KMS-11 (cell line): ENCODE data around the gene CFAP299.

Source experiments
- H2AFZ ChIP-seq: fragments of 200-600 bp; sonication (generic); 2 replicates; pipeline ENCODE4 v1.6.1; 2016; ENCODE audit warnings: antibody characterized with exemption, mixed run types, low read depth
- H3K27ac ChIP-seq: fragments of 200-600 bp; sonication (generic); 2 replicates; pipeline ENCODE4 v1.6.1; 2016; ENCODE audit warnings: mild to moderate bottlenecking, mixed run types
- H3K27me3 ChIP-seq: fragments of 200-600 bp; sonication (generic); 2 replicates; pipeline ENCODE4 v1.6.1; 2017; ENCODE audit warnings: mild to moderate bottlenecking, low read depth, mixed run types, moderate library complexity; ENCODE audit not compliant: insufficient read depth
- H3K36me3 ChIP-seq: fragments of 200-600 bp; sonication (generic); 2 replicates; pipeline ENCODE4 v1.6.1; 2017; ENCODE audit warnings: mild to moderate bottlenecking, mixed run types; ENCODE audit not compliant: insufficient read depth
- H3K4me1 ChIP-seq: fragments of 200-600 bp; sonication (generic); 2 replicates; pipeline ENCODE4 v1.6.1; 2016; ENCODE audit warnings: mild to moderate bottlenecking, low read depth, mixed run types; ENCODE audit not compliant: poor library complexity, severe bottlenecking
- H3K4me2 ChIP-seq: fragments of 200-600 bp; sonication (generic); 2 replicates; pipeline ENCODE4 v1.7.0; 2016; ENCODE audit warnings: mild to moderate bottlenecking, mixed run types
- H3K4me3 ChIP-seq: fragments of 200-600 bp; sonication (generic); IDR thresholded peaks from 2 replicates; pipeline ENCODE4 v1.6.1; 2017; ENCODE audit warnings: low read depth, low read length, mixed read lengths; ENCODE audit not compliant: insufficient read depth
- H3K79me2 ChIP-seq: fragments of 200-600 bp; sonication (generic); 2 replicates; pipeline ENCODE4 v1.6.1; 2016; ENCODE audit warnings: low read depth, mixed run types; ENCODE audit not compliant: insufficient read depth
- H3K9ac ChIP-seq: fragments of 200-600 bp; sonication (generic); 2 replicates; pipeline ENCODE4 v1.6.1; 2016; ENCODE audit warnings: mild to moderate bottlenecking, mixed run types
- H4K20me1 ChIP-seq: fragments of 200-600 bp; sonication (generic); 2 replicates; pipeline ENCODE4 v1.6.1; 2016; ENCODE audit warnings: mild to moderate bottlenecking, mixed run types; ENCODE audit not compliant: insufficient read depth
- CTCF ChIP-seq: fragments of 200-600 bp; sonication (generic); conservative IDR thresholded peaks from 2 replicates; pipeline ENCODE4 v1.6.1; 2017; ENCODE audit warnings: low read depth, mild to moderate bottlenecking, antibody characterized with exemption, low read length, moderate library complexity, mixed read lengths

The CFAP299 gene

GRCh38 chr4:80306260-80306659 lies 29.3 kb upstream of the CFAP299 start:
- Histone ChIP-seq H3K9ac (no peak overlapping the region), H3K36me3 (no peaks in the 10 kb centered on the region), H3K27me3 (no peaks in the 10 kb centered on the region), H3K4me3 (no peak overlapping the region), H2AFZ (no peak overlapping the region), H3K27ac (no peak overlapping the region), H3K79me2 (no peaks in the 10 kb centered on the region), H4K20me1 (no peaks in the 10 kb centered on the region), H3K4me2 (no peak overlapping the region), H3K4me1 (no peaks in the 10 kb centered on the region)
- TF ChIP-seq CTCF = no peak

GRCh38 chr4:80307183-80307735 lies 28.3 kb upstream of the CFAP299 start:
- Histone ChIP-seq H4K20me1 (no peaks in the 10 kb centered on the region), H3K4me3 (no peak overlapping the region), H3K79me2 (no peaks in the 10 kb centered on the region), H3K4me2 (no peak overlapping the region), H3K36me3 (no peaks in the 10 kb centered on the region), H3K9ac (no peak overlapping the region), H3K4me1 (no peaks in the 10 kb centered on the region), H3K27me3 (no peaks in the 10 kb centered on the region), H3K27ac (no peak overlapping the region), H2AFZ (no peak overlapping the region)
- TF ChIP-seq CTCF = no peak

GRCh38 chr4:80307774-80308465 lies 27.6 kb upstream of the CFAP299 start:
- TF ChIP-seq CTCF = no peak
- Histone ChIP-seq H3K79me2 (no peaks in the 10 kb centered on the region), H3K9ac (no peak overlapping the region), H3K27ac (no peak overlapping the region), H3K4me3 (no peak overlapping the region), H3K27me3 (no peaks in the 10 kb centered on the region), H3K36me3 (no peaks in the 10 kb centered on the region), H3K4me2 (no peak overlapping the region), H4K20me1 (no peaks in the 10 kb centered on the region), H2AFZ (no peak overlapping the region), H3K4me1 (no peaks in the 10 kb centered on the region)

- Histone ChIP-seq H3K4me3 (no peak overlapping the region), H3K4me1 (no peaks in the 10 kb centered on the region), H4K20me1 (no peaks in the 10 kb centered on the region), H3K36me3 (no peaks in the 10 kb centered on the region), H3K79me2 (no peaks in the 10 kb centered on the region), H2AFZ (no peak overlapping the region), H3K9ac (no peak overlapping the region), H3K4me2 (no peak overlapping the region), H3K27ac (no peak overlapping the region), H3K27me3 (no peaks in the 10 kb centered on the region)
- no peak for TF ChIP-seq CTCF
These were observed 27.1 kb upstream of the CFAP299 start for GRCh38 chr4:80308466-80308822.
